OCI-LY3 (cell line): ENCODE data around the gene R3HDML.

Experiments
- EZH2phosphoT487 ChIP-seq: fragments of 200-600 bp; shearing (Covaris generic); IDR thresholded peaks from 2 replicates; pipeline ENCODE4 v1.6.1; 2018; ENCODE audit warnings: antibody characterized with exemption, mixed run types, low read depth
- TF ChIP-seq, protein P1 (sequence below): fragments of 200-600, 300-600 bp; sonication (generic); IDR thresholded peaks from 2 replicates; pipeline ENCODE4 v1.5.1; 2014; ENCODE audit warnings: antibody characterized with exemption, low read length, low read depth

DNA sequence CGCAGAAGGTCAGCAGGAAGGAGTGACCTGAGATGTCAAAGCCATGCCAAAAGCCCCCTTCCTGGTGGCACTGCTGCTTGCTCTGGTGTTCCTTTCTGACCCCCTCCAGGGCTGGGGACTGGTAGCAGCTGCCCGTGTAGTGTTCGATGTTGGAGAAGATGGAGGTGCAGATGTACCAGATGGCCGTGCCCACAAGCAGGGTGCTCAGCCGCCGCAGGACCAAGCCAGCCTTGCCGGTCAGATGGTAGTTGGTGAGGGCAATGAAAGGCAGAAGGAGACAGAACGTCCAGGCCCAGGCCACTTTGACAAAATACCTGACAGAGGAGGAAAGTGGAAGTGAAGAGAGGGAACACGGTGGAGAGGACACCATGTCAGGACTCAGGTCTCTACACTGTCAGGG is 29.9 kb upstream of the R3HDML start:
- TF ChIP-seq, protein P1, sequence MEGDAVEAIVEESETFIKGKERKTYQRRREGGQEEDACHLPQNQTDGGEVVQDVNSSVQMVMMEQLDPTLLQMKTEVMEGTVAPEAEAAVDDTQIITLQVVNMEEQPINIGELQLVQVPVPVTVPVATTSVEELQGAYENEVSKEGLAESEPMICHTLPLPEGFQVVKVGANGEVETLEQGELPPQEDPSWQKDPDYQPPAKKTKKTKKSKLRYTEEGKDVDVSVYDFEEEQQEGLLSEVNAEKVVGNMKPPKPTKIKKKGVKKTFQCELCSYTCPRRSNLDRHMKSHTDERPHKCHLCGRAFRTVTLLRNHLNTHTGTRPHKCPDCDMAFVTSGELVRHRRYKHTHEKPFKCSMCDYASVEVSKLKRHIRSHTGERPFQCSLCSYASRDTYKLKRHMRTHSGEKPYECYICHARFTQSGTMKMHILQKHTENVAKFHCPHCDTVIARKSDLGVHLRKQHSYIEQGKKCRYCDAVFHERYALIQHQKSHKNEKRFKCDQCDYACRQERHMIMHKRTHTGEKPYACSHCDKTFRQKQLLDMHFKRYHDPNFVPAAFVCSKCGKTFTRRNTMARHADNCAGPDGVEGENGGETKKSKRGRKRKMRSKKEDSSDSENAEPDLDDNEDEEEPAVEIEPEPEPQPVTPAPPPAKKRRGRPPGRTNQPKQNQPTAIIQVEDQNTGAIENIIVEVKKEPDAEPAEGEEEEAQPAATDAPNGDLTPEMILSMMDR, result no peak
- no peak for TF ChIP-seq EZH2phosphoT487
